C4-2B (cell line): ENCODE results near the gene RBMS3.
"Not testable (repeated sequence)": the region's sequence is repeated elsewhere in the genome, so short reads cannot be mapped to it uniquely, and the experiment has no call there.

ENCODE experiments used
- H3K27ac ChIP-seq: fragments of 450-650 bp; 2 replicates; pipeline ENCODE4 v1.5.1; 2017
- CTCF ChIP-seq: fragments of 450-650 bp; conservative IDR thresholded peaks from 2 replicates; pipeline ENCODE4 v1.5.1; 2017; ENCODE audit warnings: mild to moderate bottlenecking
- ZFX ChIP-seq: fragments of 450-650 bp; IDR thresholded peaks from 2 replicates; pipeline ENCODE4 v1.6.1; 2017

The RBMS3 gene

GRCh38 chr3:29319262-29319661 is 38.4 kb downstream of the RBMS3 start:
- TF ChIP-seq ZFX (no peak), CTCF (no peak)
- no peak overlapping the region for H3K27ac ChIP-seq

GRCh38 chr3:29319798-29320197 is 38.9 kb downstream of the RBMS3 start:
- TF ChIP-seq ZFX, result no peak
- no peak for TF ChIP-seq CTCF
- H3K27ac ChIP-seq, result no peak overlapping the region

GRCh38 chr3:29322586-29322985 is 41.7 kb downstream of the RBMS3 start:
- no peak overlapping the region for H3K27ac ChIP-seq
- TF ChIP-seq ZFX (no peak), CTCF (no peak)

- no peak overlapping the region for H3K27ac ChIP-seq
- TF ChIP-seq ZFX (no peak), CTCF (no peak)
These were observed 43.3 kb downstream of the RBMS3 start for GRCh38 chr3:29324180-29324651.

- not testable (repeated sequence) for H3K27ac ChIP-seq
These were observed 45.7 kb downstream of the RBMS3 start for GRCh38 chr3:29326540-29326939.

GRCh38 chr3:29329986-29330890 is 49.4 kb downstream of the RBMS3 start:
- H3K27ac ChIP-seq, result no peak overlapping the region
- no peak for TF ChIP-seq CTCF
- TF ChIP-seq ZFX, result no peak

- no peak for TF ChIP-seq ZFX
- TF ChIP-seq CTCF, result no peak
- H3K27ac ChIP-seq, result no peak overlapping the region
These were observed 50.2 kb downstream of the RBMS3 start for GRCh38 chr3:29331035-29331434.
